Prostate gland (tissue), 2 donors: Measurements from ENCODE around the gene TLCD5. TPM values are rescaled to one million over a fixed set of nuclear protein-coding genes. Genes with fewer than 3 reads are reported as not detected.

Source experiments
- DNase-seq: peaks from one replicate; pipeline ENCODE4 v3.0.0-alpha.2; 2019; ENCODE audit warnings: low spot score
- H3K27ac ChIP-seq, 2 donors: fragments of 200-600 bp; sonication (generic); 2 replicates each; pipeline ENCODE4 v1.5.1; 2017 to 2019
- H3K27me3 ChIP-seq: fragments of 200-600 bp; sonication (generic); replicated peaks from 2 replicates; pipeline ENCODE4 v1.5.1; 2019; ENCODE audit not compliant: insufficient read depth
- H3K36me3 ChIP-seq, 2 donors: fragments of 200-600 bp; sonication (generic); 1 replicate in 1 of 2; 2 replicates in 1 of 2; pipeline versions ENCODE4 v1.5.1 to v1.8.1; 2017 to 2019
- H3K4me1 ChIP-seq: fragments of 200-600 bp; sonication (generic); replicated peaks from 2 replicates; pipeline ENCODE4 v1.5.1; 2019
- H3K4me3 ChIP-seq, 2 donors: fragments of 200-600 bp; sonication (generic); 2 replicates each; pipeline ENCODE4 v1.5.1; 2017 to 2019
- H3K9me3 ChIP-seq: fragments of 200-600 bp; sonication (generic); 2 replicates; pipeline ENCODE4 v1.5.1; 2017
- POLR2A ChIP-seq: fragments of 450-650 bp; IDR thresholded peaks from one replicate; pipeline ENCODE4 v1.6.1; 2016; ENCODE audit warnings: antibody characterized with exemption, mild to moderate bottlenecking
- POLR2AphosphoS5 ChIP-seq: sonication (generic); formaldehyde crosslinking; IDR thresholded peaks from one replicate; pipeline ENCODE4 v1.6.1; 2017; ENCODE audit warnings: antibody characterized with exemption
- WGBS: methylation state at CpG from one replicate; pipeline ENCODE4 v1.1.5; 2018; 5-methylcytosine and 5-hydroxymethylcytosine counted together
- intact Hi-C: fragments of 100-400 bp; cut with DNase I; formaldehyde crosslinking; loops from one replicate; pipeline ENCODE4 v1.14.2; 2022
- total RNA-seq, 2 donors: library from RNA; depleted of rRNA; stranded (reverse); fragments of >200 nt; gene quantifications; one replicate each; pipeline ENCODE4 v1.1.0, GENCODE V29; 2016
- TF ChIP-seq, protein P1 (sequence below), 4 experiments: fragments of 200-600 bp in 2 of 4; fragments of 450-650 bp in 2 of 4; sonication (generic) in 2 of 4; IDR thresholded peaks; 1 replicate in 3 of 4; 2 replicates in 1 of 4; pipeline ENCODE4 v1.5.1; 2016 to 2019; ENCODE audit warnings: antibody characterized with exemption in 4 of 4, mild to moderate bottlenecking in 2 of 4, moderate library complexity in 2 of 4

TLCD5 gene
- total RNA-seq, 2 donors from 2014 or later, result 7.8 to 10.6 TPM

DNA sequence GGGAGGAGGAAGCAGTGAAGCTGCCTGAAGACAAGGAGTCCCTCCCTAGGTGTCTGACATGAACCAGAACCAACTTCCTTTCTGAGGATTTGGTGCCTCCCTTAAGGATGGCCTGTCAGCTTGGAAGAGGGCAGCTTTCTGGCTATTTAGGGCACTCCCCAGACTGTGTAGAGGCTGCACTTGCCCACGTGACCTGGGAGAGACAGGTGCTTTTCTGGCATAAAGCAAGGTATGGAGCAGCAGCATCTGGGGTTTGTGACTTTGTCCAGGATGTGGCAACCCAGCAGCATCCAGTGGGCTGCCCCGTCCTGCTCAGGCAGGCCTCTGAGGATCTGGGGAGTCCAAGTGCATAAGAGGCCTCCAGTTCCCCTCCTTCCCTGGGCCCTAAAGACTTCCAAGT lies 42.0 kb upstream of the TLCD5 start:
- H3K9me3 ChIP-seq, result no peaks in the 10 kb centered on the region
- no peak overlapping the region for H3K4me3 ChIP-seq
- H3K27ac ChIP-seq, result no peak overlapping the region
- no peak for DNase-seq
- no peaks in the 10 kb centered on the region for H3K4me1 ChIP-seq
- TF ChIP-seq POLR2A (no peak), POLR2AphosphoS5 (no peak)
- WGBS, result 80% methylated on average over 2 of the region's 2 CpGs
- no peaks in the 10 kb centered on the region for H3K27me3 ChIP-seq
- intact Hi-C loops, result no loop called here
- no peaks in the 10 kb centered on the region for H3K36me3 ChIP-seq

DNA sequence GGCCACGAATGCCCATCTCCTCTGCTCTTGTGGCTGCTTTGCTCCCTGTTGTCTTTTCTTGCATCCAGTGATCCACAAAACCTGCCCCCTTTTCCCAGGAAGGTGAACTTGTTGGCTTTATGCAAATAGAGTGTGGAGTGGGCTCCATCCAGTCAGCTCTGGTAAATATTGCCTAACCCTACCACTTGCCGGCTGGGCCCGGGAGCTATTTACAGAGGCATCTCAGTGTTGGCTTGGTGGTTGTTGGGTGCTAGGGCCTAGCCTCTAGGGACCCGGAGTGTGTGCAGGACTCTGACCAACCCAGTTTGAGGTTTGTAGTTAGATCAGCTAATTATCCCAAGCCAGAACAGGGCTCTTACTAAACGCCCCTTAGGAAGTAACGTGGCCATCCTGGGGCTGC lies 40.8 kb upstream of the TLCD5 start:
- H3K36me3 ChIP-seq, result no peaks in the 10 kb centered on the region
- no peaks in the 10 kb centered on the region for H3K4me1 ChIP-seq
- no peak overlapping the region for H3K4me3 ChIP-seq
- H3K27ac ChIP-seq, result no peak overlapping the region
- WGBS, result 77% methylated on average over 6 of the region's 6 CpGs
- intact Hi-C loops, result no loop called here
- no peaks in the 10 kb centered on the region for H3K9me3 ChIP-seq
- TF ChIP-seq POLR2AphosphoS5, result no peak
- TF ChIP-seq POLR2A, result no peak
- TF ChIP-seq, protein P1, sequence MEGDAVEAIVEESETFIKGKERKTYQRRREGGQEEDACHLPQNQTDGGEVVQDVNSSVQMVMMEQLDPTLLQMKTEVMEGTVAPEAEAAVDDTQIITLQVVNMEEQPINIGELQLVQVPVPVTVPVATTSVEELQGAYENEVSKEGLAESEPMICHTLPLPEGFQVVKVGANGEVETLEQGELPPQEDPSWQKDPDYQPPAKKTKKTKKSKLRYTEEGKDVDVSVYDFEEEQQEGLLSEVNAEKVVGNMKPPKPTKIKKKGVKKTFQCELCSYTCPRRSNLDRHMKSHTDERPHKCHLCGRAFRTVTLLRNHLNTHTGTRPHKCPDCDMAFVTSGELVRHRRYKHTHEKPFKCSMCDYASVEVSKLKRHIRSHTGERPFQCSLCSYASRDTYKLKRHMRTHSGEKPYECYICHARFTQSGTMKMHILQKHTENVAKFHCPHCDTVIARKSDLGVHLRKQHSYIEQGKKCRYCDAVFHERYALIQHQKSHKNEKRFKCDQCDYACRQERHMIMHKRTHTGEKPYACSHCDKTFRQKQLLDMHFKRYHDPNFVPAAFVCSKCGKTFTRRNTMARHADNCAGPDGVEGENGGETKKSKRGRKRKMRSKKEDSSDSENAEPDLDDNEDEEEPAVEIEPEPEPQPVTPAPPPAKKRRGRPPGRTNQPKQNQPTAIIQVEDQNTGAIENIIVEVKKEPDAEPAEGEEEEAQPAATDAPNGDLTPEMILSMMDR (IDR thresholded peaks at IDR 0.05), result no peak
- H3K27me3 ChIP-seq, result no peaks in the 10 kb centered on the region
- DNase-seq, result no peak

DNA sequence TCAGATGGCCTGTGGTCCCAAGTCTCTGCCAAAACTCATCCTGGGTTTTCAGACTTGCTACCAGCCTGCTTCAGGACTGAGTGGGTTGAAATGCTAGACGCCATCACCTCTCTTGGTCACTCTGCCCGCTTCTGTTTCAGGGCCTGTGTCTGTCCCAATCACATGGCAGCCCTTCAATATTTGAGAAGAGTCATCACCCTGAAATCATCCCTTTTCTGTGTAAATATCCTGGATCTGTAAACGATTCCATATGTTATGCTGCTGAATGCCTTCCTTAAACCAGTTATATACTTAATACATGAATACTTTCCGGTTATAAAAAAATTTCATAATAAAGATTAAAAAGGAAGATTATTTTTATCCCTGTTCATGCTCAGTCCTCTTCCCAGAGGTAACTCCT lies 39.8 kb upstream of the TLCD5 start:
- TF ChIP-seq, protein P1 (IDR thresholded peaks at IDR 0.05), result no peak
- TF ChIP-seq POLR2AphosphoS5 (no peak), POLR2A (no peak)
- intact Hi-C loops, result no loop called here
- Histone ChIP-seq H3K36me3 (no peaks in the 10 kb centered on the region), H3K27ac (no peak overlapping the region), H3K27me3 (no peaks in the 10 kb centered on the region), H3K4me3 (no peak overlapping the region), H3K9me3 (no peaks in the 10 kb centered on the region), H3K4me1 (no peaks in the 10 kb centered on the region)
- no peak for DNase-seq
- WGBS, result 74% methylated on average over 4 of the region's 4 CpGs

DNA sequence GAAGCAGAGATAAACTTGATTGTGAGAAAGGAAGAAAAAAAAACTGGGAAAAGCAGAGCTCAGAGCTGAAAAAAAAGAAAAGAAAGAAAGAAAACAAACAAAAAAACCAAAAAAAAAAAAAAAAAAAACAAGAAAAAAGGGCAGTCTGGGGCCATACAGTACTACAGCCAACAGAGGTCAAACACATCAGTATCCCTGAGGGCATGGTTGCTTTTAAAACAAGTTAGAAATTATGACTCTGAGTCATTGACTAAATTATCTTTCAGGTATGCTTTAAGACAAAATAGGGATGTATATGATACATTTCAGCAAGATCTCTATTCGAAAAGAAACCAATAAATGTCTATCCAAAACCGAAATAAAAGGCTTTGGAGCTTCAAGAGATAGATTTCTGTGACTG lies 37.1 kb upstream of the TLCD5 start:
- Histone ChIP-seq H3K27ac (no peak overlapping the region), H3K4me3 (no peak overlapping the region), H3K27me3 (no peaks in the 10 kb centered on the region), H3K4me1 (no peaks in the 10 kb centered on the region), H3K9me3 (no peaks in the 10 kb centered on the region), H3K36me3 (no peaks in the 10 kb centered on the region)
- TF ChIP-seq POLR2A (no peak), POLR2AphosphoS5 (no peak)
- TF ChIP-seq, protein P1 (IDR thresholded peaks at IDR 0.05), result no peak
- WGBS, result 81% methylated on average over 2 of the region's 2 CpGs
- intact Hi-C loops, result no loop called here
- DNase-seq, result no peak

DNA sequence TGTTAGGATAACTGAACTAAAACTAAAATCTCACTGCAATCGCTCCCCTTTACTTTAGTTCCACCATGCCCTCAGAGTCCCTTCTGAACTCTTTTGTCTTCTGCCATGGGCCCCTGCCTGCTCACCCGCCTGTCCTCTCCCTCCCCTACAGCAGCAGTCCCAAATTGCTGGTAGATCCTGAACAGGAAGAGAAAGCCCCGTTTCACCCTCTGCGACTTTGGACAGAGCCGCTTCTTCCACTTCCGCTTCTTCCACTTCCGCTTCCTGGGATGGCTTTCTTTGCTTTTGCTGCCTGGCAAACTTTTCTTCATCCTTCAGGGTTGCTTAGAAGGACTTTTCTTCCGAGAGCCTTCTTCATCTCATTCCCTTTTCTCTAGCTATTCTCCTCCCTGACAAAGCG lies 35.7 kb upstream of the TLCD5 start:
- no peak overlapping the region for H3K4me3 ChIP-seq
- DNase-seq, result no peak
- intact Hi-C loops, result no loop called here
- H3K27ac ChIP-seq, result no peak overlapping the region
- H3K27me3 ChIP-seq, result no peaks in the 10 kb centered on the region
- no peaks in the 10 kb centered on the region for H3K9me3 ChIP-seq
- WGBS, result 95% methylated on average over 9 of the region's 9 CpGs
- H3K4me1 ChIP-seq, result no peaks in the 10 kb centered on the region
- TF ChIP-seq POLR2AphosphoS5 (no peak), POLR2A (no peak)
- TF ChIP-seq, protein P1 (IDR thresholded peaks at IDR 0.05), result no peak
- H3K36me3 ChIP-seq, result no peaks in the 10 kb centered on the region
